Activated T-helper 17 cell treated with anti-CD3 and anti-CD28 coated beads, Interleukin-2, amount 50 U/mL, for 72 hours (primary cell): ENCODE measurements around the gene MC1R. TPM values are rescaled to one million over a fixed set of nuclear protein-coding genes. Genes with fewer than 3 reads are reported as not detected.
"Not testable (repeated sequence)": the region's sequence is repeated elsewhere in the genome, so short reads cannot be mapped to it uniquely, and the experiment has no call there.

Experiments
- ATAC-seq: fragments of 150-1000 bp; cut with Tn5 transposase; replicated peaks from 2 replicates; pipeline ENCODE4 v1.10.0; 2021; ENCODE audit warnings: mild to moderate bottlenecking, moderate library complexity
- H3K27ac Mint-ChIP-seq: one replicate; pipeline ENCODE4 v1.8.0; 2022; ENCODE audit warnings: mixed read lengths
- H3K27me3 Mint-ChIP-seq: one replicate; pipeline ENCODE4 v1.8.0; 2022; ENCODE audit warnings: mixed read lengths
- H3K36me3 Mint-ChIP-seq: one replicate; pipeline ENCODE4 v1.8.0; 2022; ENCODE audit warnings: low read depth, mild to moderate bottlenecking, mixed read lengths
- H3K4me1 Mint-ChIP-seq: one replicate; pipeline ENCODE4 v1.8.0; 2022; ENCODE audit warnings: mixed read lengths
- H3K4me3 Mint-ChIP-seq: one replicate; pipeline ENCODE4 v1.8.0; 2022; ENCODE audit warnings: mild to moderate bottlenecking, mixed read lengths
- H3K9me3 Mint-ChIP-seq: one replicate; pipeline ENCODE4 v1.8.0; 2022; ENCODE audit warnings: mixed read lengths
- total RNA-seq, 2 donors: library from RNA; stranded (reverse); gene quantifications; one replicate each; pipeline ENCODE4 v1.2.3, GENCODE V29; 2022

The MC1R gene
- total RNA-seq, 2 donors from 2014 or later = 7.5 to 7.6 TPM

GRCh38 chr16:89931305-89931896 is 12.7 kb downstream of the MC1R start:
- no peak for ATAC-seq
- H3K9me3 Mint-ChIP-seq = no peaks in the 10 kb centered on the region

GRCh38 chr16:89931964-89932363 is 13.3 kb downstream of the MC1R start:
- no peak for ATAC-seq
- H3K27me3 Mint-ChIP-seq = no peaks in the 10 kb centered on the region
- no peaks in the 10 kb centered on the region for H3K36me3 Mint-ChIP-seq
- H3K4me3 Mint-ChIP-seq = no peak overlapping the region
- no peaks in the 10 kb centered on the region for H3K9me3 Mint-ChIP-seq
- H3K4me1 Mint-ChIP-seq = no peaks in the 10 kb centered on the region
- no peak overlapping the region for H3K27ac Mint-ChIP-seq

More at GRCh38 chr16:89931305-89931896, 12.7 kb downstream of the MC1R start:
- no peaks in the 10 kb centered on the region for H3K36me3 Mint-ChIP-seq
- no peaks in the 10 kb centered on the region for H3K4me1 Mint-ChIP-seq
- no peak overlapping the region for H3K4me3 Mint-ChIP-seq
- no peak overlapping the region for H3K27ac Mint-ChIP-seq
- no peaks in the 10 kb centered on the region for H3K27me3 Mint-ChIP-seq

GRCh38 chr16:89934019-89934418 is 15.4 kb downstream of the MC1R start:
- not testable (repeated sequence) for H3K9me3 Mint-ChIP-seq, ATAC-seq, H3K4me3 Mint-ChIP-seq, H3K4me1 Mint-ChIP-seq, H3K36me3 Mint-ChIP-seq, H3K27me3 Mint-ChIP-seq, H3K27ac Mint-ChIP-seq

- Mint-ChIP-seq H3K9me3 (no peaks in the 10 kb centered on the region), H3K36me3 (no peaks in the 10 kb centered on the region)
- ATAC-seq = no peak
Measured at GRCh38 chr16:89934611-89935553, 16.2 kb downstream of the MC1R start.

GRCh38 chr16:89935620-89936019 is 17.0 kb downstream of the MC1R start:
- H3K36me3 Mint-ChIP-seq = not testable (repeated sequence)

More at GRCh38 chr16:89934611-89935553, 16.2 kb downstream of the MC1R start:
- Mint-ChIP-seq H3K27me3 (no peaks in the 10 kb centered on the region), H3K27ac (no peak overlapping the region), H3K4me3 (no peak overlapping the region), H3K4me1 (no peaks in the 10 kb centered on the region)

GRCh38 chr16:89936034-89936433 is 17.4 kb downstream of the MC1R start:
- Mint-ChIP-seq H3K9me3 (no peaks in the 10 kb centered on the region), H3K4me1 (no peaks in the 10 kb centered on the region)

More at GRCh38 chr16:89935620-89936019, 17.0 kb downstream of the MC1R start:
- H3K4me3 Mint-ChIP-seq, H3K4me1 Mint-ChIP-seq, H3K27ac Mint-ChIP-seq, ATAC-seq, H3K27me3 Mint-ChIP-seq, H3K9me3 Mint-ChIP-seq: not testable (repeated sequence)

GRCh38 chr16:89936508-89936907 is 17.8 kb downstream of the MC1R start:
- H3K36me3 Mint-ChIP-seq = no peaks in the 10 kb centered on the region
- H3K27ac Mint-ChIP-seq = no peak overlapping the region
- H3K4me1 Mint-ChIP-seq = no peaks in the 10 kb centered on the region
- no peak for ATAC-seq
- no peaks in the 10 kb centered on the region for H3K9me3 Mint-ChIP-seq
- no peaks in the 10 kb centered on the region for H3K27me3 Mint-ChIP-seq
- no peak overlapping the region for H3K4me3 Mint-ChIP-seq

More at GRCh38 chr16:89936034-89936433, 17.4 kb downstream of the MC1R start:
- Mint-ChIP-seq H3K4me3 (no peak overlapping the region), H3K27ac (no peak overlapping the region), H3K36me3 (no peaks in the 10 kb centered on the region), H3K27me3 (no peaks in the 10 kb centered on the region)
- ATAC-seq = no peak

- Mint-ChIP-seq H3K36me3 (no peaks in the 10 kb centered on the region), H3K9me3 (no peaks in the 10 kb centered on the region), H3K4me3 (no peak overlapping the region), H3K4me1 (no peaks in the 10 kb centered on the region), H3K27me3 (no peaks in the 10 kb centered on the region), H3K27ac (no peak overlapping the region)
- ATAC-seq = no peak
Measured at GRCh38 chr16:89936981-89937380, 18.3 kb downstream of the MC1R start.

GRCh38 chr16:89938175-89938885 is 19.7 kb downstream of the MC1R start:
- Mint-ChIP-seq H3K27ac (no peak overlapping the region), H3K4me1 (no peaks in the 10 kb centered on the region), H3K4me3 (no peak overlapping the region), H3K36me3 (no peaks in the 10 kb centered on the region), H3K9me3 (no peaks in the 10 kb centered on the region), H3K27me3 (no peaks in the 10 kb centered on the region)
- ATAC-seq = no peak

GRCh38 chr16:89944773-89945172 is 26.1 kb downstream of the MC1R start:
- H3K9me3 Mint-ChIP-seq = no peaks in the 10 kb centered on the region
- H3K4me1 Mint-ChIP-seq = peaks cover 3% of the 10 kb centered on the region
- no peak overlapping the region for H3K4me3 Mint-ChIP-seq
- no peak for ATAC-seq
- H3K27ac Mint-ChIP-seq = no peak overlapping the region
- H3K27me3 Mint-ChIP-seq = peaks cover 16% of the 10 kb centered on the region
- H3K36me3 Mint-ChIP-seq = no peaks in the 10 kb centered on the region

GRCh38 chr16:89945654-89946053 is 27.0 kb downstream of the MC1R start:
- Mint-ChIP-seq H3K27me3 (peaks cover 16% of the 10 kb centered on the region), H3K4me3 (no peak overlapping the region), H3K36me3 (no peaks in the 10 kb centered on the region), H3K4me1 (peaks cover 3% of the 10 kb centered on the region), H3K27ac (no peak overlapping the region), H3K9me3 (no peaks in the 10 kb centered on the region)
- no peak for ATAC-seq

- H3K4me1 Mint-ChIP-seq = peaks cover 3% of the 10 kb centered on the region
- peaks cover 16% of the 10 kb centered on the region for H3K27me3 Mint-ChIP-seq
- no peak overlapping the region for H3K4me3 Mint-ChIP-seq
- H3K36me3 Mint-ChIP-seq = no peaks in the 10 kb centered on the region
- ATAC-seq = no peak
- H3K9me3 Mint-ChIP-seq = no peaks in the 10 kb centered on the region
- no peak overlapping the region for H3K27ac Mint-ChIP-seq
Measured at GRCh38 chr16:89946515-89946914, 27.9 kb downstream of the MC1R start.

GRCh38 chr16:89949121-89949742 is 30.6 kb downstream of the MC1R start:
- no peaks in the 10 kb centered on the region for H3K36me3 Mint-ChIP-seq
- peak overlapping the region; percentile 74 for H3K4me3 Mint-ChIP-seq
- no peaks in the 10 kb centered on the region for H3K9me3 Mint-ChIP-seq
- peaks cover 12% of the 10 kb centered on the region for H3K27me3 Mint-ChIP-seq
- H3K4me1 Mint-ChIP-seq = peaks cover 3% of the 10 kb centered on the region
- no peak overlapping the region for H3K27ac Mint-ChIP-seq
- ATAC-seq = no peak

- ATAC-seq = no peak
Measured at GRCh38 chr16:89949756-89950155, 31.1 kb downstream of the MC1R start.

More at GRCh38 chr16:89949756-89950155, 31.1 kb downstream of the MC1R start:
- H3K27ac Mint-ChIP-seq = no peak overlapping the region
- no peaks in the 10 kb centered on the region for H3K36me3 Mint-ChIP-seq
- H3K27me3 Mint-ChIP-seq = peaks cover 11% of the 10 kb centered on the region
- H3K4me1 Mint-ChIP-seq = peaks cover 3% of the 10 kb centered on the region
- H3K9me3 Mint-ChIP-seq = no peaks in the 10 kb centered on the region
- H3K4me3 Mint-ChIP-seq = peak overlapping the region; percentile 74
